Measurements from ENCODE around the gene MOG. TPM values are rescaled to one million over a fixed set of nuclear protein-coding genes. Genes with fewer than 3 reads are reported as not detected.

MOG gene
- total RNA-seq, 1 donor from 2014 or later = not detected

DNA sequence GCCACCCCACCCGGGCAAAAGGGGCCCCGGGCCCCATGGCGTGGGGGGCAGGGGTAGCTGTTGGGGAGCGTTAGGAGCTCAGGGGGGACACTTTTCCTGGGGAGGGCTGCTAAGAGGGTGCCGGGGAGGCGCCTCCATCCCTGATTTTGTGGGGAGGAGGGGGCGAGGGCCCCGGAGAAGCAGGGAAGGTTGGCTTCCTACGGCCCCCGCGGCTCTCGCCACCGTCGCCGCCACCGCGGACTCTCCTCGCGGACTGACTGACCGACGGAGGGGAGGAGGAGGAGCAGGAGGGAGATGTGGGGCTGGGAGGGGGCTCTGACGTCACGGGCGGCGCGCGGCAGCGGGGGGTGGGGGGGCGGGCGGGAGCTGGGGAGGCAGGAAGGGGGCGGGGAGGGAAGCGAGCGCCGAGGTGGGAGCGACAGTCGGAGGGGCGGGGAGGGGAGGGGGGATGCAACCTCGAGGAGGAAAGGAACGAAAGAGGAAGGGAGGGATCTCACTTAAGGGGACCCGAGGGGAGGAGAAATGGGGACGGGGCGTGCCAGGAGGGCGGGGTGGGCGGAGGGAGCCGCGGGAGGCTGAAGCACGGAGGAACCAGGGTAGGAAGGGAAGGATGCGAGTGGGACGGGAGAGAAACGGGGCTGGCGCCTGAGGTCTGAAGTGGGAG, 29.0 kb upstream of the MOG start:
- peaks cover 13% of the 10 kb centered on the region for H3K36me3 Mint-ChIP-seq (ENCODE audit: insufficient read depth)
- H3K9me3 Mint-ChIP-seq (ENCODE audit: low read depth) = no peaks in the 10 kb centered on the region
- peak; percentile 17 for DNase-seq (ENCODE audit: low spot score, unreplicated experiment)
- H3K4me3 Mint-ChIP-seq (ENCODE audit: low read depth) = peak overlapping the region; percentile 74
- peak overlapping the region; percentile 79 for H3K27ac Mint-ChIP-seq
- peaks cover 49% of the 10 kb centered on the region for H3K27me3 Mint-ChIP-seq
- TF ChIP-seq CTCF (IDR thresholded peaks at IDR 0.05; ENCODE audit: unreplicated experiment) = no peak
- peaks cover 31% of the 10 kb centered on the region for H3K4me1 Mint-ChIP-seq (ENCODE audit: low read depth)

- Mint-ChIP-seq H3K4me1 (ENCODE audit: low read depth) (peaks cover 35% of the 10 kb centered on the region), H3K27ac (peak overlapping the region; percentile 79)
Observed at GRCh38 chr6:29628419-29629281, 28.2 kb upstream of the MOG start.

GRCh38 chr6:29629571-29629970, 27.3 kb upstream of the MOG start:
- Mint-ChIP-seq H3K9me3 (ENCODE audit: low read depth) (no peaks in the 10 kb centered on the region), H3K36me3 (ENCODE audit: insufficient read depth) (peaks cover 6% of the 10 kb centered on the region), H3K27ac (no peak overlapping the region), H3K4me1 (ENCODE audit: low read depth) (peaks cover 32% of the 10 kb centered on the region), H3K4me3 (ENCODE audit: low read depth) (no peak overlapping the region), H3K27me3 (peaks cover 49% of the 10 kb centered on the region)
- TF ChIP-seq CTCF (IDR thresholded peaks at IDR 0.05; ENCODE audit: unreplicated experiment) = no peak
- DNase-seq (ENCODE audit: low spot score, unreplicated experiment) = no peak

More at GRCh38 chr6:29628419-29629281, 28.2 kb upstream of the MOG start:
- Mint-ChIP-seq H3K4me3 (ENCODE audit: low read depth) (peak overlapping the region; percentile 74), H3K27me3 (peaks cover 49% of the 10 kb centered on the region), H3K9me3 (ENCODE audit: low read depth) (no peaks in the 10 kb centered on the region), H3K36me3 (ENCODE audit: insufficient read depth) (peaks cover 10% of the 10 kb centered on the region)
- peak; percentile 71 for DNase-seq (ENCODE audit: low spot score, unreplicated experiment)
- TF ChIP-seq CTCF (IDR thresholded peaks at IDR 0.05; ENCODE audit: unreplicated experiment) = peak; percentile 79

DNA sequence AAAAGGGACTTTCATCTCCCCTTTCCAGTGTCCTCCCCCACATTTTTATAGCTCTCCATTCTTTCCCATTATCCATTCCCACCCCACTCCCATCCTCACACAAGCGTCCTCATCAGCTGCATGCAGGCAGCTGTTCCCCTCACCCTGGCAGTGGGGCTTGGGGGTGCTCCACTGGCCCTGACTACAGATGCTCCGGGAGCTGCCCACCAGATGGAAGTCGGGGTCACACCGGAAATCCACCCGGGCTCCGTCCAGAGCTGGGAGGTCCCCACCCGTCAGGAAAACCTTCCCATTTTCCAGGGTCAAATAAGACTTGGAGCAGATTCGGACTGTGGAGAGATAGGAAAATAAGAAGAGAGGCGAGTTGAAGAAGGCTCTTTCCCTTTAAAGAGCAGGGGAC, 26.6 kb upstream of the MOG start:
- Mint-ChIP-seq H3K27ac (no peak overlapping the region), H3K9me3 (ENCODE audit: low read depth) (no peaks in the 10 kb centered on the region), H3K4me1 (ENCODE audit: low read depth) (peaks cover 28% of the 10 kb centered on the region), H3K27me3 (peaks cover 49% of the 10 kb centered on the region), H3K36me3 (ENCODE audit: insufficient read depth) (peaks cover 6% of the 10 kb centered on the region), H3K4me3 (ENCODE audit: low read depth) (no peak overlapping the region)
- no peak for TF ChIP-seq CTCF (IDR thresholded peaks at IDR 0.05; ENCODE audit: unreplicated experiment)
- no peak for DNase-seq (ENCODE audit: low spot score, unreplicated experiment)

DNA sequence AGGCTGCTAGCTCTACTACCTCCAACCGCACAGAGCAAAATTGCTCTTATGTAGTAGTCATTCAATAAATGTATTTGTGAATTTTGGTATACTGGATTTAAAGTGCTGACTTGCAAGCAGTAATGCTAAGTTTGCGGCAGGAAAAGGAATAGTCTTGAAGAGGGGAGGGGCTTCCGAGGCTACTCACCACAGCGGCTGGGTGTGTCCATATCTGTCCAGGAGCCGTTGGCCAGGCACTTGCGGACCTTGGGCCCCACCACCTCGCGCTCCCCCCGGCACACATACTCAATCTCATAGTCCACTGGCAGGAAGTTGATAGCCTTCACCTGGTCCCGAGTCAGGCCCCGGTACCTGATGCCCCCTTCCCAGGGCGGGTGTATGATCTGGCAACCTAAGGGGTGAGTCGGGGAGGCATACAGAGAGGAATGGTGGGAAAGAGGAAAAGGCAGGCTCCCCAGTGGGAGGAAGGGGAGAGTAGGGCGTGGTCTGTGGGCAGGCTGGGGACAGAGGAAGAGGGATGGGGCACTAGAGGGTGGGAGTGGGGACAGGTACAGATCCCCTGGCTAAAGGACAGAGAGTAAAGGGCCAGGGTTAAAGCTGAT, 25.6 kb upstream of the MOG start:
- TF ChIP-seq CTCF (IDR thresholded peaks at IDR 0.05; ENCODE audit: unreplicated experiment) = no peak
- no peak for DNase-seq (ENCODE audit: low spot score, unreplicated experiment)
- H3K36me3 Mint-ChIP-seq (ENCODE audit: insufficient read depth) = peaks cover 3% of the 10 kb centered on the region
- peaks cover 45% of the 10 kb centered on the region for H3K27me3 Mint-ChIP-seq
- peak overlapping the region; percentile 83 for H3K4me3 Mint-ChIP-seq (ENCODE audit: low read depth)
- peaks cover 23% of the 10 kb centered on the region for H3K4me1 Mint-ChIP-seq (ENCODE audit: low read depth)
- no peaks in the 10 kb centered on the region for H3K9me3 Mint-ChIP-seq (ENCODE audit: low read depth)
- no peak overlapping the region for H3K27ac Mint-ChIP-seq

Measured in progenitor cell of endocrine pancreas (in vitro differentiated cells).